Psoas muscle (tissue), 8 donors: ENCODE data around the gene ITGA4. TPM values are rescaled to one million over a fixed set of nuclear protein-coding genes. Genes with fewer than 3 reads are reported as not detected.

Experiments used
- ATAC-seq, 4 donors: fragments of 200-7000 bp; cut with Tn5 transposase; one replicate each; pipeline ENCODE4 v1.9.1; 2020; ENCODE audit warnings: moderate library complexity in 3 of 4, mild to moderate bottlenecking in 2 of 4
- DNase-seq, 2 donors: peaks; one replicate each; pipeline ENCODE4 v3.0.0-alpha.2; 2020
- H3K27ac ChIP-seq: fragments of 200-600 bp; one replicate; pipeline ENCODE4 v1.8.0; 2022
- H3K27me3 ChIP-seq, 3 donors: fragments of 200-600 bp in 1 of 3; one replicate each; pipeline versions ENCODE4 v1.6.1 to v1.8.0; 2013 to 2022; ENCODE audit warnings: low read length in 2 of 3, mild to moderate bottlenecking in 2 of 3, moderate library complexity in 1 of 3; ENCODE audit not compliant: insufficient read depth in 3 of 3
- H3K36me3 ChIP-seq, 2 donors: fragments of 200-600 bp in 1 of 2; one replicate each; pipeline versions ENCODE4 v1.6.1 to v1.8.0; 2013 to 2022; ENCODE audit warnings: low read depth in 1 of 2, mild to moderate bottlenecking in 1 of 2, moderate library complexity in 1 of 2; ENCODE audit not compliant: insufficient read depth in 1 of 2
- H3K4me1 ChIP-seq: fragments of 200-600 bp; one replicate; pipeline ENCODE4 v1.8.0; 2022
- H3K4me3 ChIP-seq: fragments of 200-600 bp; one replicate; pipeline ENCODE4 v1.8.0; 2022; ENCODE audit warnings: mild to moderate bottlenecking
- H3K9me3 ChIP-seq: fragments of 200-600 bp; one replicate; pipeline ENCODE4 v1.8.0; 2022
- CTCF ChIP-seq: fragments of 200-600 bp; IDR thresholded peaks from one replicate; pipeline ENCODE4 v1.8.0; 2022; ENCODE audit warnings: antibody characterized with exemption
- WGBS, 3 donors: extraction: QIAGEN DNeasy Blood & Tissue Kit; methylation state at CpG; one replicate each; pipeline versions ENCODE4 v1.1.6 to v1.1.7; 2013; 5-methylcytosine and 5-hydroxymethylcytosine counted together
- intact Hi-C, 2 donors: fragments of 100-400 bp; cut with DNase I; formaldehyde crosslinking; loops; one replicate each; pipeline versions ENCODE4 v1.11.0 to v1.14.2; 2022
- polyA plus RNA-seq, 3 donors: library from polyadenylated mRNA; stranded (reverse); fragments of 200-250 nt; gene quantifications; one replicate each; pipeline ENCODE4 v1.2.3, GENCODE V29; 2013
- total RNA-seq, 4 donors: library from RNA; stranded (reverse); fragmentation: NEBNext Ultra II Directional in 2 of 4; extraction: Animal tissue kit (Norgen Biotek cat#: 25700) in 2 of 4; gene quantifications; one replicate each; pipeline versions ENCODE4 v1.2.1 to v1.2.4, GENCODE V29; 2021 to 2023
- donor health status: healthy with polysubstance abuse.
- donor health status: DM: no; HTN: no; CAD: no; lungs with moderate emphysema.
- donor health status: Bipolar disorder and iron deficiency.
- donor health status: healthy.
- donor health status: DM: yes; HTN: yes; CAD: no.
- donor health status: DM: no; HTN: no; CAD: no.
- donor health status: DM: no; HTN: no; CAD: no.
- donor health status: DM: yes; HTN: yes; CAD: no.

ITGA4 gene
- total and polyA plus RNA-seq, 7 donors, result 0.16 to 2.6 (median 0.85) TPM

- no peak for TF ChIP-seq CTCF
- H3K4me1 ChIP-seq, result no peaks in the 10 kb centered on the region
- no peaks in the 10 kb centered on the region for H3K36me3 ChIP-seq
- no peak for DNase-seq
- 71 to 81% (median 75%) methylated on average over 6 of the region's 6 CpGs for WGBS, 3 donors
- no peaks in the 10 kb centered on the region for H3K9me3 ChIP-seq
- no peak overlapping the region for H3K4me3 ChIP-seq
- no peak for ATAC-seq
- H3K27me3 ChIP-seq, result no peaks in the 10 kb centered on the region
- intact Hi-C loops, result no loop called here
- no peak overlapping the region for H3K27ac ChIP-seq
These were observed 36.7 kb upstream of the ITGA4 start for GRCh38 chr2:181420259-181421130.

- DNase-seq, result no peak
- intact Hi-C loops, result no loop called here
- Histone ChIP-seq H3K36me3 (no peaks in the 10 kb centered on the region), H3K9me3 (no peaks in the 10 kb centered on the region), H3K27ac (no peak overlapping the region), H3K4me3 (no peak overlapping the region), H3K4me1 (no peaks in the 10 kb centered on the region), H3K27me3 (no peaks in the 10 kb centered on the region)
- no peak for ATAC-seq
- no peak for TF ChIP-seq CTCF
- WGBS, 3 donors, result 73 to 83% (median 76%) methylated on average over 1 of the region's 1 CpG
These were observed 36.1 kb upstream of the ITGA4 start for GRCh38 chr2:181421131-181421458.

GRCh38 chr2:181421464-181421863 lies 35.7 kb upstream of the ITGA4 start:
- H3K36me3 ChIP-seq, result no peaks in the 10 kb centered on the region
- H3K9me3 ChIP-seq, result no peaks in the 10 kb centered on the region
- intact Hi-C loops, result no loop called here
- no peak for TF ChIP-seq CTCF
- no peaks in the 10 kb centered on the region for H3K4me1 ChIP-seq
- no peak overlapping the region for H3K4me3 ChIP-seq
- ATAC-seq (no peak), DNase-seq (no peak)
- 71 to 79% (median 71%) methylated on average over 2 of the region's 2 CpGs for WGBS, 3 donors
- no peaks in the 10 kb centered on the region for H3K27me3 ChIP-seq
- H3K27ac ChIP-seq, result no peak overlapping the region

GRCh38 chr2:181426672-181427071 lies 30.5 kb upstream of the ITGA4 start:
- Histone ChIP-seq H3K36me3 (no peaks in the 10 kb centered on the region), H3K27me3 (no peaks in the 10 kb centered on the region), H3K4me3 (no peak overlapping the region), H3K27ac (no peak overlapping the region), H3K9me3 (no peaks in the 10 kb centered on the region), H3K4me1 (no peaks in the 10 kb centered on the region)
- DNase-seq (no peak), ATAC-seq (no peak)
- WGBS, 3 donors, result 29 to 37% (median 33%) methylated on average over 2 of the region's 2 CpGs
- intact Hi-C loops, result no loop called here
- TF ChIP-seq CTCF, result no peak
